SJCRH30 (cell line): ENCODE data around the gene UST. TPM values are rescaled to one million over a fixed set of nuclear protein-coding genes. Genes with fewer than 3 reads are reported as not detected.

Experiments used
- DNase-seq, 2 experiments: peaks; one replicate each; pipeline ENCODE4 v3.0.0-alpha.2; 2015 to 2020
- H3K27ac ChIP-seq: fragments of 250-450 bp; sonication (Bioruptor Pico); 2 replicates; pipeline ENCODE4 v1.5.1; 2020; ENCODE audit warnings: mild to moderate bottlenecking, moderate library complexity
- H3K27me3 ChIP-seq: fragments of 250-450 bp; sonication (Bioruptor Pico); 2 replicates; pipeline ENCODE4 v1.5.1; 2020; ENCODE audit warnings: mild to moderate bottlenecking, moderate library complexity
- H3K36me3 ChIP-seq: fragments of 250-450 bp; sonication (Bioruptor Pico); 2 replicates; pipeline ENCODE4 v1.5.1; 2020; ENCODE audit warnings: mild to moderate bottlenecking, moderate library complexity
- H3K4me1 ChIP-seq: fragments of 250-450 bp; sonication (Bioruptor Pico); 2 replicates; pipeline ENCODE4 v1.5.1; 2020; ENCODE audit warnings: mild to moderate bottlenecking, moderate library complexity
- H3K4me3 ChIP-seq: fragments of 250-450 bp; sonication (Bioruptor Pico); 2 replicates; pipeline ENCODE4 v1.5.1; 2020; ENCODE audit warnings: mild to moderate bottlenecking, moderate library complexity
- H3K9me3 ChIP-seq: fragments of 250-450 bp; sonication (Bioruptor Pico); replicated peaks from 2 replicates; pipeline ENCODE4 v1.5.1; 2020; ENCODE audit warnings: mild to moderate bottlenecking, moderate library complexity
- total RNA-seq: library from RNA; depleted of rRNA; stranded (reverse); fragments of >200 nt; shearing (Covaris generic); gene quantifications from 2 replicates; pipeline ENCODE4 v1.2.3, GENCODE V29; 2014

Gene UST
- total RNA-seq, 1 experiment from 2014 or later: 28.9 TPM

GRCh38 chr6:148819852-148820251 lies 73.0 kb downstream of the UST start:
- H3K27ac ChIP-seq: no peak overlapping the region
- DNase-seq: no peak
- H3K9me3 ChIP-seq: peaks cover 6% of the 10 kb centered on the region; the same call in 1 of the 2 replicates
- no peaks in the 10 kb centered on the region for H3K27me3 ChIP-seq
- no peaks in the 10 kb centered on the region; the same call in 1 of the 2 replicates for H3K36me3 ChIP-seq
- no peak overlapping the region for H3K4me3 ChIP-seq
- H3K4me1 ChIP-seq: peaks cover 23% of the 10 kb centered on the region

DNA sequence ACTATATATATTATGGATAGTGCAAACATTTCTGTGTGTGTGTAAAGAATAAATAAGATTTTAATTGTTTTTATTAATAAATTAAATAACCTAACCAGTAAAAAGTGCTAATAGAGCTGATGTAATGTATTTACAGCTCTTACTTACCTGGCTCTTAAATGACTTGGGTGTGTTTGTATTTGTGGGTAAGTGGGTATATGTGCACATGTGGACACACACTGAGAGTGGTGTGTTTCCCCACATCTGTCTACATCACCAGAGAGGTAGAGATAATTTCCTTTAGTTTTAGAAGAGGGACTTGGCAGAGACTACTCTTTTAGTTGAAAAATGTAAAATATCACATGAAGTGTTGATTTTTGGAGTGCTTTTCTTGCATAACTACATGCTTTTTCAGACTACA lies 76.0 kb downstream of the UST start:
- no peak for DNase-seq
- H3K4me1 ChIP-seq: peaks cover 16% of the 10 kb centered on the region
- H3K27me3 ChIP-seq: no peaks in the 10 kb centered on the region
- H3K36me3 ChIP-seq: no peaks in the 10 kb centered on the region
- peaks cover 3% of the 10 kb centered on the region; the same call in 1 of the 2 replicates for H3K9me3 ChIP-seq
- no peak overlapping the region for H3K27ac ChIP-seq
- no peak overlapping the region for H3K4me3 ChIP-seq

- H3K36me3 ChIP-seq: no peaks in the 10 kb centered on the region
- H3K4me1 ChIP-seq: peaks cover 2% of the 10 kb centered on the region; the same call in 1 of the 2 replicates
- peaks cover 1% of the 10 kb centered on the region; the same call in 1 of the 2 replicates for H3K9me3 ChIP-seq
- H3K27ac ChIP-seq: no peak overlapping the region
- DNase-seq: no peak
- H3K27me3 ChIP-seq: no peaks in the 10 kb centered on the region
- no peak overlapping the region for H3K4me3 ChIP-seq
These were observed 77.5 kb downstream of the UST start for GRCh38 chr6:148824291-148824690.

DNA sequence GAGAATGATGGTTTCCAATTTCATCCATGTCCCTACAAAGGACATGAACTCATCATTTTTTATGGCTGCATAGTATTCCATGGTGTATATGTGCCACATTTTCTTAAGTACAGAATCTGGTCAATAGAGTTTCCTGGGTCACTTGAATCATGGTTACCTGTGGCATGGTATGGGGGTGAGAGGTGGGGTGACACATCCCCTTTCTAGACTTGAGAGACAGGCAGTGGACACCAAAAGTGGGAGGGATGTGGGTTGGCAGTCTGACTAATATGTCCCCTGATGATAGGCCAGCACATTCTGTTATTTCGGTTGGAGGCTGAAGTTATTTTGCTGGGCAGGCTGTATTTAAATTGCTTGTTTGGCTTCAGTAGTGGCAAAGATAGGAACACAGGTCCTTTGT lies 78.1 kb downstream of the UST start:
- no peak for DNase-seq
- Histone ChIP-seq H3K4me3 (no peak overlapping the region), H3K36me3 (no peaks in the 10 kb centered on the region), H3K4me1 (no peaks in the 10 kb centered on the region), H3K9me3 (no peaks in the 10 kb centered on the region), H3K27ac (no peak overlapping the region), H3K27me3 (no peaks in the 10 kb centered on the region)

DNA sequence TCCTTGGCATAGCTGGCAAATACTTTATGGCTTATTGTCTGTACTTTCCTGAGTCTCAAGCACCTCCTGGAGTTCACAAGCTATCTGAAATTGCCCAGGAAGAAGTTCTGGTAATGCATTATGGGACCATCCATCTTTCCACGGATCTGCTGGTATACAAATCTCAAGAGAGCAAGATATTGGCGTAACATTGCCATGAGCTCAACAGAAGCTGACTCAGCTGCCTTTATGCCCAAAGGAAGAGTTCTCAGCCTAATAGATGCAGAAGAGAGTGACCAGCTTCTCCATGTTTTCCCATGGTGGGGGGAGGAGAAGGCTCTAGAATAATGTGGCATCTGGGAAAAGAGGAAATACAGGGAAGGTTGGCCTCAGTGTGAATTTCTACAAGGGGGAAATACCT lies 78.7 kb downstream of the UST start:
- H3K4me3 ChIP-seq: no peak overlapping the region
- H3K27ac ChIP-seq: no peak overlapping the region
- no peaks in the 10 kb centered on the region for H3K27me3 ChIP-seq
- H3K9me3 ChIP-seq: no peaks in the 10 kb centered on the region
- no peak for DNase-seq
- no peaks in the 10 kb centered on the region for H3K36me3 ChIP-seq
- no peaks in the 10 kb centered on the region for H3K4me1 ChIP-seq

DNA sequence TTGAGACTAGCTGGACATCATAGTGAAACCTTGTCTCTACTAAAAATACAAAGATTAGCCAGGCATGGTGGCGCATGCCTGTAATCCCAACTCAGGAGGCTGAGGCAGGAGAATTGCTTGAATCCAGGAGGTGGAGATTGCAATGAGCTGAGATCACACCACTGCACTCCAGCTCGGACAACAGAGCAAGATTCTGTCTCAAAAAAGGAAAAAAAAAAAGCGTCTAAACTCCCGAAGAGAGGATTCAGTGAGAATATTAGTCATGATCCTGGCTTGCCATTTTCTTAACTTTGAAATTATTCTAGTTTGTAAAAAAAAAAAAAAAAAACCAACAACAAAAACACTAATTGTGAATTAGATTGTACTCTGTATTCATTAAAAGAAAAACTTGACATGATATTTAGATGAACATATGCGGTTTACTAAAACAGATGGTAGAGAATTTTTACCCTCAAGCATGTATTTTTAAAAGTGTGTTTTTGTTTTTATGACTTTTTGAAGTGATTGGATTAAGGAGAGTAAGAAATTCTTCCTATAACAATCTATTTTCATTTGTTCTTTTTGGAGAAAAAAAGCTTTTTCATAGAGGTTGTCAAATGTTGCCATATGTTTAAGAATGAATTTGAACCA lies 80.7 kb downstream of the UST start:
- H3K9me3 ChIP-seq: no peaks in the 10 kb centered on the region

GRCh38 chr6:148828047-148828446 lies 81.2 kb downstream of the UST start:
- H3K27me3 ChIP-seq: no peaks in the 10 kb centered on the region
- H3K36me3 ChIP-seq: no peaks in the 10 kb centered on the region
- no peaks in the 10 kb centered on the region for H3K9me3 ChIP-seq
- H3K27ac ChIP-seq: no peak overlapping the region
- no peak for DNase-seq
- no peaks in the 10 kb centered on the region for H3K4me1 ChIP-seq
- H3K4me3 ChIP-seq: no peak overlapping the region

More for the DNA sequence above, 80.7 kb downstream of the UST start:
- Histone ChIP-seq H3K4me1 (no peaks in the 10 kb centered on the region), H3K27me3 (no peaks in the 10 kb centered on the region), H3K36me3 (no peaks in the 10 kb centered on the region), H3K4me3 (no peak overlapping the region), H3K27ac (no peak overlapping the region)
- DNase-seq: no peak

GRCh38 chr6:148829415-148830101 lies 82.7 kb downstream of the UST start:
- no peak overlapping the region for H3K27ac ChIP-seq
- H3K36me3 ChIP-seq: no peaks in the 10 kb centered on the region
- no peak for DNase-seq
- no peaks in the 10 kb centered on the region for H3K27me3 ChIP-seq
- H3K4me3 ChIP-seq: no peak overlapping the region
- no peaks in the 10 kb centered on the region for H3K9me3 ChIP-seq
- no peaks in the 10 kb centered on the region for H3K4me1 ChIP-seq

DNA sequence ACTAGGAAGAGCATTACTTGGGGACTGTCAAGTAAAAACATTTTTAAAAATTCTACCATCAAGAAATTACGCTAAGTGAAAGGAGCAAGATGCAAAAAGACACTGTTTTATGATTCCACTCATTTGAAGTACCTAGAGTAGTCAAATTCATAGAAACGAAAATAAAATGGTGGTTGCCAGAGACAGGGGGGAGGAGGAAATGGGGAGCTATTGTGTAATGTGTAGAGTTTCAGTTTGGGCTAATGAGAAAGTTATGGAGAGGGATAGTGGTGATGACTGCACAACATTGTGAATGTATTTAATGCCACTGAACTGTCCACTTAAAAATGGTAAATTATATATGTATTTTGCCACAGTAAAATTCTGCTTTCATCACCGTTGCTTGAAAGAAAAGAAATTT lies 83.8 kb downstream of the UST start:
- no peaks in the 10 kb centered on the region for H3K27me3 ChIP-seq
- no peaks in the 10 kb centered on the region for H3K36me3 ChIP-seq
- H3K27ac ChIP-seq: no peak overlapping the region
- no peak overlapping the region for H3K4me3 ChIP-seq
- no peak for DNase-seq
- H3K9me3 ChIP-seq: no peaks in the 10 kb centered on the region
- H3K4me1 ChIP-seq: no peaks in the 10 kb centered on the region

DNA sequence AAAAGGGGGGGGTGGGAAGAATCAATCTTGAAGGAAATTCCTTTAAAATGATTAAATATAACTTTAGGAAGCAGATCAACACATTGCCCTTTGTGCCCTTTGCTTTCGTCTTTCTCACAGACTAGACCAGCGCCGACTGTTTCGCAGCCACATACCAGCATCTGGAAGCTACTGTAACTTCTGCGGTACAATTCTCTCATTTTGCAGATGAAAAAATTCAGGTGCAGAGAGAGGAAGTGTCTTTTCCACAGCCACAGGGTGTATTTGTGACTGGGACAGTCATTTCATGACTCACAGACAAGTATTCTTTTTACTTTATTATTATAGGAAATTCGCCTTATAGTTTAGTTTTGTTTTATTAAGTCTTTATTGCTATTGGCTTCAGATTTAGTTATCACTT lies 84.2 kb downstream of the UST start:
- Histone ChIP-seq H3K27me3 (no peaks in the 10 kb centered on the region), H3K9me3 (no peaks in the 10 kb centered on the region), H3K36me3 (no peaks in the 10 kb centered on the region), H3K27ac (no peak overlapping the region), H3K4me1 (no peaks in the 10 kb centered on the region), H3K4me3 (no peak overlapping the region)
- no peak for DNase-seq

DNA sequence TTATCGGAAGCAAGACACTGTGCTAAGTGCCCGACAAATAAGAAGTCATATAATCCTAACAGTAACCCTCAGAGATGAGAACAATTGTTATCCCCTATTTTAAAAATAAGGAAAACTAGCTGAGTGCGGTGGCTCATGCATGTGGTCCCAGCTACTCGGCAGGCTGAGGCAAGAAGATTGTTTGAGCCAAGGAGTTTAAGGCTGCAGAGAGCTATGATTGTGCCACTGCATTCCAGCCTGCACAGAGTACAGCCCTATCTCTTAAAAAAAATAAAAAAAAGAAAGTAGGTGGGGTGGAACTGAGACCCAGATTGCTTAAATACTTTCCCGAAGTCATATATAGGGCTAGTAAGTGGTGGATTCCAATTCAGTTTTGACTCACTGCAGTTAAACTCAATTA lies 84.7 kb downstream of the UST start:
- no peaks in the 10 kb centered on the region for H3K9me3 ChIP-seq
- no peak for DNase-seq

DNA sequence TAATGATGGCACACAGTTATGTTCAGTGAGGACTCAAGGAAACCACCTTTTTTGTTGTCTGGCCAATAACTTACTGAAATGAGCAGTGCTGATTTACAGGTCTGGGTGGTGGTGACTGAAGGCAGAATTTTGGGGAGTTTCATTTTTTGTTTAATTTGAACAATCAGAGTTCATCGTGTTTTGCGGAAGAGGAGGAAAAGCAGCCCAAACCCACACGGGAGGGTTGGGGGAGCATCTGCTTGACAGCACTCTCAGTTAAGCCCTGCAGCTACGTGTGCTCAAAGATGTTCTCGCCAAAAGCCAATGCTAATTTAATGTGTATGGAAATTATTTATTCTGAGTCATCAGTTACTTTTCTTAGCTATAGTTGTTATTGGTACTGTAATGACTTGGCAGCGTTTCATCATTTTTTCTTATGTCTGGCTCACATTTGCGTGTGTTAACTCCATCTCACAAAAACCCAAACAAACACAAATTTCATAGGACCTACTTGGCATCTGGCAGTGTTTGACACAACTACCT lies 89.2 kb downstream of the UST start:
- Histone ChIP-seq H3K4me3 (no peak overlapping the region), H3K36me3 (no peaks in the 10 kb centered on the region), H3K9me3 (no peaks in the 10 kb centered on the region), H3K27ac (no peak overlapping the region), H3K4me1 (no peaks in the 10 kb centered on the region), H3K27me3 (no peaks in the 10 kb centered on the region)
- no peak for DNase-seq

More for the DNA sequence above, 84.7 kb downstream of the UST start:
- H3K27me3 ChIP-seq: no peaks in the 10 kb centered on the region
- H3K4me3 ChIP-seq: no peak overlapping the region
- no peak overlapping the region for H3K27ac ChIP-seq
- H3K36me3 ChIP-seq: no peaks in the 10 kb centered on the region
- no peaks in the 10 kb centered on the region for H3K4me1 ChIP-seq

DNA sequence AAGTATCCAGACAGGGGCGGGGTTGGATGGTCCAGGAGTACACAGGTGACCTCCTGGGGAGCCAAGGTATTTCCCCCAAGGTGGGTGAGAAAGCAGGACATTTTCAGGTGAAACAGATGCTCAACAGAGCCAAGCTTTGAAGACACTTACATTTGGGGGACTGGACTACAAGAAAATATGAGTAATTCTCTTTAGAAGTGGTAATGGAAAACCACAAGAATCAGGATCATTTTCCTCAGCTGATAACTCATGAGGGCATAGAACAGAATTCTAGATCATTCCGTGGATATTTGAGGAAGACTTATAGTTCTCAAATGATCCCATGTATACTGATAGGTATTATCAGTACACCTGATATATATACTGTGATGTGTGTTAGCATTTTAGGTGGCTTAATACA lies 89.9 kb downstream of the UST start:
- no peak overlapping the region for H3K4me3 ChIP-seq
- H3K27me3 ChIP-seq: no peaks in the 10 kb centered on the region
- H3K27ac ChIP-seq: no peak overlapping the region
- no peak for DNase-seq
- no peaks in the 10 kb centered on the region for H3K36me3 ChIP-seq
- H3K4me1 ChIP-seq: no peaks in the 10 kb centered on the region
- H3K9me3 ChIP-seq: no peaks in the 10 kb centered on the region

DNA sequence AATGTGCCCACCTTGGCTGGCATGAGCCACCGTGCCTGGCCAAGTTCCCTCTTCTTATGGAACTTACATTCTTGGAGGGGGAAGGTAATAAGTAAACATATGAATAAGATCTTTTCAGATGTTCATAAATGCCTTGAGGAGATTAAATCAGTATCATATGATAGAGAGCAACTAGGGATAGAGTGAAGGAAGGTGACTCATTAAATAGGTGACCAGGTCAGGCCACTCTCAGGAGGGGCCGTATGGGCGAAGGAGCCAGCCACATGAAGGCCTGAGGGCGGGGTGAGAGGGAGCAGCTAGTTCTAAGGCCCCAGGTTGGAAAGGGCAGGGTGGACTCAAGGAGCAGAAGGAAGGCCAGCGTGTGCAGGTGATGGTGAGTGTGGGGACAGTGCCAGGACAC lies 91.1 kb downstream of the UST start:
- Histone ChIP-seq H3K4me3 (no peak overlapping the region), H3K4me1 (no peaks in the 10 kb centered on the region), H3K36me3 (no peaks in the 10 kb centered on the region), H3K27me3 (no peaks in the 10 kb centered on the region), H3K27ac (no peak overlapping the region), H3K9me3 (no peaks in the 10 kb centered on the region)
- no peak for DNase-seq

DNA sequence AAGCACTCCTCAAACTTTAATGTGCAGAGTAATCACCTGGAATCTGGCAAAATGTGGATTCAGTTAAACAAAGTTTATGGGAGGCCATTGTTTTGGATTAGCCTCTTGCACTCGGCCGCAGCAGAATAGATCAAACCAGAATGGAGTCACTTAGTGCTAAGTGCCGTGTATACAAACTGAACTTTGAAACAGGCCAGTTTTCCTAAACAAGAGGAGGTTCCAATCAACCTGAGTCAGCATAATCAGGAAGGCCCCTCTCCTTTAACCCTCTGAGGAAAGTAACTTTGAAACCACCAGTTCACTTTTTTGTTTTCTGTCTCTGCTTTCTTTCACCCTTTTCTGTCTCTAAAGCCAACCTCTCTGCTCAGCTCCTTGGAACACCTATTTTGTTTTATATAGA lies 92.2 kb downstream of the UST start:
- Histone ChIP-seq H3K36me3 (no peaks in the 10 kb centered on the region), H3K27ac (no peak overlapping the region), H3K4me1 (no peaks in the 10 kb centered on the region), H3K27me3 (no peaks in the 10 kb centered on the region), H3K4me3 (no peak overlapping the region), H3K9me3 (no peaks in the 10 kb centered on the region)
- no peak for DNase-seq

DNA sequence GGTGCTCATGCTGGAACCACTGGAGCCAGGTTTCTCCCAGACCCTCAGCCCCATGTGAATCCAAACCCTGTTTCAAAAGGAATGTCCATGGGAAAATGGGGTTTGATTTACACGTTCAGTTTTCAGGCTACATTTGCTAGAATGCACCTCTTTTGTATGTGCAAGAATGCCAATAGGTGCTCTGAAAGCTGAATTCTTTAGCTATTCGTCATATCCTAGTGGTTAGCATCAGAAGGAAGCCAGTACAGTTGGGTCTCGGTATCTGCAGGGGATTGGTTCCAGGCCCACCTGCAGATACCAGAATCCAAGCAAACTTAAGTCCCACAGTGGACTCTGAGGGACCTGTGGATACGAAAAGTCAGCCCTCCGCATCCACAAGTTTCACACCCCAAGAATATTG lies 93.4 kb downstream of the UST start:
- Histone ChIP-seq H3K4me3 (no peak overlapping the region), H3K27me3 (no peaks in the 10 kb centered on the region), H3K9me3 (no peaks in the 10 kb centered on the region), H3K36me3 (no peaks in the 10 kb centered on the region), H3K27ac (no peak overlapping the region), H3K4me1 (no peaks in the 10 kb centered on the region)
- no peak for DNase-seq
